Heart left ventricle (tissue), 16 donors: Measurements from ENCODE around the gene NDEL1. TPM values are rescaled to one million over a fixed set of nuclear protein-coding genes. Genes with fewer than 3 reads are reported as not detected.

Experiments used
- ATAC-seq, 4 donors: fragments of 200-7000 bp; cut with Tn5 transposase; one replicate each; pipeline ENCODE4 v1.9.1; 2020 to 2022; ENCODE audit warnings: moderate library complexity in 4 of 4, mild to moderate bottlenecking in 3 of 4, moderate number of reproducible peaks in 1 of 4
- DNase-seq, 5 donors: peaks; one replicate each; pipeline ENCODE4 v3.0.0-alpha.2; 2020
- H3K27ac ChIP-seq, 12 donors: fragments of 200-600 bp; sonication (generic) in 4 of 12; one replicate each; pipeline versions ENCODE4 v1.5.0 to v1.8.0; 2016 to 2022; ENCODE audit warnings: mild to moderate bottlenecking in 2 of 12
- H3K27me3 ChIP-seq, 9 donors: fragments of 200-600 bp; sonication (generic) in 2 of 9; one replicate each; pipeline versions ENCODE4 v1.5.1 to v1.8.0; 2016 to 2022; ENCODE audit warnings: mild to moderate bottlenecking in 3 of 9
- H3K36me3 ChIP-seq, 9 donors: fragments of 200-600 bp; sonication (generic) in 2 of 9; one replicate each; pipeline versions ENCODE4 v1.5.0 to v1.8.0; 2018 to 2022; ENCODE audit warnings: mild to moderate bottlenecking in 2 of 9
- H3K4me1 ChIP-seq, 12 donors: fragments of 200-600 bp; sonication (generic) in 4 of 12; one replicate each; pipeline versions ENCODE4 v1.5.0 to v1.8.0; 2016 to 2022; ENCODE audit warnings: mild to moderate bottlenecking in 3 of 12
- H3K4me3 ChIP-seq, 12 donors: fragments of 200-600 bp; sonication (generic) in 4 of 12; one replicate each; pipeline versions ENCODE4 v1.5.0 to v1.8.0; 2017 to 2022; ENCODE audit warnings: mild to moderate bottlenecking in 9 of 12, moderate library complexity in 4 of 12
- H3K9me3 ChIP-seq, 12 donors: fragments of 200-600 bp; sonication (generic) in 4 of 12; one replicate each; pipeline versions ENCODE4 v1.5.0 to v1.8.0; 2016 to 2022; ENCODE audit warnings: mild to moderate bottlenecking in 1 of 12
- POLR2A ChIP-seq, 2 donors: fragments of 450-650 bp; IDR thresholded peaks; one replicate each; pipeline ENCODE4 v1.6.1; 2017; ENCODE audit warnings: antibody characterized with exemption in 2 of 2, mild to moderate bottlenecking in 2 of 2, moderate library complexity in 2 of 2
- WGBS, 4 donors: extraction: QIAGEN DNeasy Blood & Tissue Kit in 2 of 4; methylation state at CpG; one replicate each; pipeline versions ENCODE4 v1.1.5 to v1.1.7; 2013 to 2018; 5-methylcytosine and 5-hydroxymethylcytosine counted together
- intact Hi-C, 10 donors: fragments of 100-400 bp; cut with DNase I; formaldehyde crosslinking; loops; one replicate each; pipeline versions ENCODE4 v1.11.1 to v1.14.2; 2022
- polyA plus RNA-seq, 2 donors: library from polyadenylated mRNA; stranded (reverse); fragments of 200-250 nt; gene quantifications; one replicate each; pipeline ENCODE4 v1.2.3, GENCODE V29; 2013
- total RNA-seq, 9 donors: library from RNA; depleted of rRNA in 2 of 9; stranded (reverse); fragments of >200 nt in 2 of 9; fragmentation: NEBNext Ultra II Directional in 3 of 9; extraction: Animal tissue kit (Norgen Biotek cat#: 25700) in 3 of 9; gene quantifications; one replicate each; pipeline versions ENCODE4 v1.1.0 to v1.2.4, GENCODE V29; 2016 to 2023
- TF ChIP-seq, protein P1 (sequence below), 12 donors: fragments of 200-600 bp; sonication (generic) in 4 of 12; IDR thresholded peaks; one replicate each; pipeline versions ENCODE4 v1.5.0 to v1.8.0; 2018 to 2022; ENCODE audit warnings: antibody characterized with exemption in 12 of 12, mild to moderate bottlenecking in 5 of 12
- donor health status: ischemic (EF 13 %, LVEDD 7.1; RV severe dilation, severe dysfunction).
- donor health status: healthy with polysubstance abuse.
- donor health status: DM: no; HTN: yes; CAD: no.
- donor health status: DM: no; HTN: no; CAD: no.
- donor health status: ischemic (EF 25% LVEDD 6.9; RV normal size, moderate dysfunction).
- donor health status: ischemic (EF 25% LVEDD 5.7; RV mildly dilated, moderate dysfunction).
- donor health status: healthy.
- donor health status: DM: yes; HTN: yes; CAD: no.
- donor health status: ischemic (EF 35%, LVEDD 5.7; RV mildly dilated, moderate dysfunction).
- donor health status: nonischemic (EF 11% LVEDD 7.7; RV severe dilation, severe dysfunction).
- donor health status: DM: yes; HTN: yes; CAD: no.
- donor health status: PGD.
- donor health status: ischemic (EF 29% LVEDD 5.4; RV normal size, mild dysfunction).
- donor health status: nonischemic (EF 23%, LVEDD 6.1; RV moderate dilation, normal function).

NDEL1 gene
- total and polyA plus RNA-seq, 11 donors = 16.5 to 36.4 (median 25.8) TPM

DNA sequence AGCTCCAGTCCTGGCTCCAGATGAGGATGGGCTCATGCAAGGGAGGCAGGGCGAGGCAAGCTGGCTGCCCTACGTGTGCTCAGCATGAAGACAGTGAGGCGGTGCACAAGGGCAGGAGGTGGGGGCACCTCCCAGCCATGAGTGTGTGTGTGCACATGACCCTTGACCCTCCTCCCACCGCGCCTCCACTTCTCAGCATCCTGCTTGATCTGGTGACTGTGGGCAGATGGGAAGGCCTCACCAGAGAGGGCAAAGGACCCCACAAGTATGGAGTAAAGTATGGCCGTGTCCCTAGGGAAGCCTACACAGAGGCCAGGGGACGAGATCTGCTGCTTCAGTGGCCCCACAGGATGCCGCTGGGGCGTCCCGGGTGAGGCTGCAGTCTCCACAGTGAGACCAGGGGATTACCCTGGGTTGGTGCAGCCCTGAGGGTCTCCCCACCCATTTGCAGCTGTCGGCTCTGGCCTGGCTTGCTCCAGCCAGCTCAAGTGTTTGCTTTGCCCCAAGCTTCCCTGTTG lies 30.1 kb upstream of the NDEL1 start:
- Histone ChIP-seq H3K36me3 (no peaks in the 10 kb centered on the region), H3K9me3 (no peaks in the 10 kb centered on the region), H3K27ac (no peak overlapping the region), H3K4me3 (no peak overlapping the region), H3K27me3 (no peaks in the 10 kb centered on the region), H3K4me1 (peaks cover 0 to 7% (median 1%) of the 10 kb centered on the region in 12 donors)
- 84 to 90% (median 89%) methylated on average over 7 to 11 of the region's 11 CpGs for WGBS, 4 donors
- no peak for ATAC-seq
- intact Hi-C loops = no loop called here
- TF ChIP-seq POLR2A (IDR thresholded peaks at IDR 0.05) = no peak
- TF ChIP-seq, protein P1, sequence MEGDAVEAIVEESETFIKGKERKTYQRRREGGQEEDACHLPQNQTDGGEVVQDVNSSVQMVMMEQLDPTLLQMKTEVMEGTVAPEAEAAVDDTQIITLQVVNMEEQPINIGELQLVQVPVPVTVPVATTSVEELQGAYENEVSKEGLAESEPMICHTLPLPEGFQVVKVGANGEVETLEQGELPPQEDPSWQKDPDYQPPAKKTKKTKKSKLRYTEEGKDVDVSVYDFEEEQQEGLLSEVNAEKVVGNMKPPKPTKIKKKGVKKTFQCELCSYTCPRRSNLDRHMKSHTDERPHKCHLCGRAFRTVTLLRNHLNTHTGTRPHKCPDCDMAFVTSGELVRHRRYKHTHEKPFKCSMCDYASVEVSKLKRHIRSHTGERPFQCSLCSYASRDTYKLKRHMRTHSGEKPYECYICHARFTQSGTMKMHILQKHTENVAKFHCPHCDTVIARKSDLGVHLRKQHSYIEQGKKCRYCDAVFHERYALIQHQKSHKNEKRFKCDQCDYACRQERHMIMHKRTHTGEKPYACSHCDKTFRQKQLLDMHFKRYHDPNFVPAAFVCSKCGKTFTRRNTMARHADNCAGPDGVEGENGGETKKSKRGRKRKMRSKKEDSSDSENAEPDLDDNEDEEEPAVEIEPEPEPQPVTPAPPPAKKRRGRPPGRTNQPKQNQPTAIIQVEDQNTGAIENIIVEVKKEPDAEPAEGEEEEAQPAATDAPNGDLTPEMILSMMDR (IDR thresholded peaks at IDR 0.05) = no peak
- no peak for DNase-seq

DNA sequence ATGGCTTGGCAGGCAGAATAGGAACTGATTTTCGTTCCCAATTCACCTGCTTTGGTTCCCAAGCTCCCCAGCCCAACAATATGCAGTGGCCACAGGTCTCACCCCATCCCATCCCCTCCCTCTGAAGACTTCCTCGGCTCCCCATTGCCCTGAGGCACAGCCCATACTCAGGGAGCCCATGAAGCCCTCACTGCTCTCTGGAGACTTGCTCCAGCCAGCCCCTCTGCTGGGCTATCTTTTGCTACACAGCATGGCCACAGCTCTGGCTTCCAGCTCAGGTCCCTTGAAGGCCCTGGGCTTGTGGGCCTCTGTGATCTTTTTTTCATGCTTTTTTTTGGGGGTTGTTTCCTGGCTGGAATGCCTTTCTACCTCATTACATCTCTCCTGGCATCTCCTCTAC lies 29.5 kb upstream of the NDEL1 start:
- no peaks in the 10 kb centered on the region for H3K27me3 ChIP-seq
- ATAC-seq (no peak), DNase-seq (no peak)
- no peak overlapping the region for H3K27ac ChIP-seq
- WGBS, 4 donors = 70 to 83% (median 78%) methylated on average over 2 of the region's 2 CpGs
- H3K9me3 ChIP-seq = no peaks in the 10 kb centered on the region
- no peaks in the 10 kb centered on the region for H3K36me3 ChIP-seq
- no peak for TF ChIP-seq POLR2A (IDR thresholded peaks at IDR 0.05)
- TF ChIP-seq, protein P1 (IDR thresholded peaks at IDR 0.05) = no peak
- peaks cover 0 to 10% (median 2%) of the 10 kb centered on the region in 12 donors for H3K4me1 ChIP-seq
- intact Hi-C loops = no loop called here
- no peak overlapping the region for H3K4me3 ChIP-seq

DNA sequence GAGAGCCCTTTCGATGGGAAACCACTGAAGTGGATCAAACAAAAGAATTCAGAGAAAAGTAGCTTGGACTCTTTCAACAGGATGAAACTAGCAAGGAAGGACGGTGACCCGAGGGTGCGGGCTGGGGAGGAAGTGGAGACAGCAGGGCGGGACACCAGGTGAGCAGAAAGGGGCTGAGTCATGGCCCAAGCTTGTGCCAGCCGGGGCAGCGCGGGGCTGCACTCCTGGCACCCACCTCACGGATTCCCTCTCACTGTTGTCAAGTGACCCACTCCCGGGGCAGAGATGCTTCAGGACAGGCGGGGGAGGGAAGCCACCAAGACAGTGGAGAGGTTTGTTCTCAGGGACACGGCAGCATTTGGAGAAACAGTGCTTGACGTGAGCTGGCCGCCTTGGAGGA lies 27.3 kb upstream of the NDEL1 start:
- WGBS, 4 donors = 56 to 70% (median 61%) methylated on average over 14 of the region's 14 CpGs
- Histone ChIP-seq H3K4me3 (no peak overlapping the region), H3K27me3 (no peaks in the 10 kb centered on the region), H3K9me3 (no peaks in the 10 kb centered on the region), H3K4me1 (peaks cover 0 to 10% (median 2%) of the 10 kb centered on the region in 12 donors), H3K27ac (no peak overlapping the region), H3K36me3 (no peaks in the 10 kb centered on the region)
- intact Hi-C loops = loop anchor here in 1 of 10 donors (2.0 kb wide), 1 partner anchor 378 kb away; no protein-coding TSS in a partner anchor
- ATAC-seq (no peak), DNase-seq (no peak)
- TF ChIP-seq, protein P1 (IDR thresholded peaks at IDR 0.05) = no peak
- no peak for TF ChIP-seq POLR2A (IDR thresholded peaks at IDR 0.05)

DNA sequence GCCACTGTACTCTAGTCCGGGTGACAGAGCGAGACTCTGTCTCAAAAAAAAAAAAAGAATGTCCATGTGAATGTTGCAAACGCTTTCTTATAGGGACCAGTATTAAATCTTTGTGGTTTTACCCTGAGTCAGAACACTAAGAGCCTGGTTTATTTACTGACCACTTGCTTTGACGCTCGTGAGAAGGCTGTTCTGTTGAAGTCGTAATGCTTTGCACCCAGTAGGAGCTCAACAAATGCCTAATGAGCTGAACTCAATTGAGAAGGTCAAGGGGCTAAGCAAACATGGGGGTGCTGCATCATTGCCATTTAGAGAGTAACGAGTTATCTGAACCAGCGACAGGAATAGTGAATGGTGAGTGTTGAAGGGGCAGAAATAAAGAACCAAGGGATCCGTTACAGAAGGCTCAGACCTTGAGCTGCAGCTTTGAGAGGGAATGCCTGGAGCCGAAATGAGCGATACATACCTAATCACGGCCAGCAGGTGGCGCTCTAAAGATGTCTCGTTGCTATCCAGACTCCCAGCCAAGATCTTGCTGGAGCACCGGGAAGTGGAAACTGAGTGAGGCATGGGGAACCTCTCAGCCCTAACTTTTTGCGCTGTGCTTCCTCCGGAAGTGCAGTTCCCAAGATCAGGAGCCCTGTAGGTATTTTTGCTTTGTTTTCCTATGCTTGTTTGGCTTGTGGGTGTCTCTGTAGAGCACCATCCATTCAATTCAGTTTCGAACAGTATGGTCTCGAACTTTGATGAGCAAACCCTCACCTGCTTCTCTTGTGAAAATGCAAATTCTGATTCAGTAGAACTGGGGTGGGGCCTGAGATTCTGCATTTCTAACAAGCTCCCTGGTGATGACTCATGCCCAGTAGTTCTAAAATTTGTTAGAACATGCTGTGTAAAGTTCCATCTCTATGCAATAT lies 25.5 kb upstream of the NDEL1 start:
- H3K27ac ChIP-seq = no peak overlapping the region
- WGBS, 4 donors = 26 to 29% (median 27%) methylated on average over 19 of the region's 19 CpGs
- H3K4me3 ChIP-seq = no peak overlapping the region
- no peaks in the 10 kb centered on the region for H3K9me3 ChIP-seq
- H3K27me3 ChIP-seq = no peaks in the 10 kb centered on the region
- DNase-seq (peak; percentile 86 to 92 (median 88)), ATAC-seq (peak; percentile 83 to 96 (median 94))
- peaks cover 0 to 10% (median 2%) of the 10 kb centered on the region in 12 donors for H3K4me1 ChIP-seq
- TF ChIP-seq, protein P1 (IDR thresholded peaks at IDR 0.05) = peak; percentile 85 to 93 (median 88)
- TF ChIP-seq POLR2A (IDR thresholded peaks at IDR 0.05) = no peak
- H3K36me3 ChIP-seq = no peaks in the 10 kb centered on the region
- intact Hi-C loops = loop anchor here (1.0 to 10.0 kb wide), 16 partner anchors 57 to 485 kb away; partner anchors contain the start of gene CCDC42 (in 4 of the 10)
